A673 (cell line): ENCODE data around the gene RPL32. TPM values are rescaled to one million over a fixed set of nuclear protein-coding genes. Genes with fewer than 3 reads are reported as not detected.

Source experiments
- BruUV-seq: library from RNA; stranded (reverse); fragments of 400-500 nt; replicated peaks from 2 replicates; lab custom pipeline; 2021; lab: Mats Ljungman, UMichigan
- CTCF ChIA-PET: fragments of 300-600 bp; sonication (Branson Sonifier 250); formaldehyde crosslinking; loops from one replicate; lab custom pipeline; 2022; ENCODE audit warnings: antibody characterized with exemption; lab: Charles Lee
- POLR2A ChIA-PET: fragments of 300-600 bp; sonication (Branson Sonifier 250); formaldehyde crosslinking; loops from one replicate; lab custom pipeline; 2022; ENCODE audit warnings: antibody characterized with exemption; ENCODE audit not compliant: low non-redundant PET; lab: Charles Lee
- DNase-seq: peaks from one replicate; pipeline ENCODE4 v3.0.0-alpha.2; 2015; ENCODE audit warnings: low spot score
- H3K27ac ChIP-seq: fragments of 200-600 bp; sonication (generic); 2 replicates; pipeline ENCODE4 v1.5.1; 2016; ENCODE audit warnings: mixed run types, low read depth, mild to moderate bottlenecking, mixed read lengths, antibody characterized with exemption, low read length; ENCODE audit not compliant: poor library complexity, severe bottlenecking
- H3K27me3 ChIP-seq: fragments of 200-600 bp; sonication (generic); replicated peaks from 2 replicates; pipeline ENCODE4 v1.6.1; 2017; ENCODE audit warnings: mixed run types, low read depth, mild to moderate bottlenecking, mixed read lengths, antibody characterized with exemption, low read length; ENCODE audit not compliant: insufficient read depth, poor library complexity
- H3K36me3 ChIP-seq: fragments of 200-600 bp; sonication (generic); 2 replicates; pipeline ENCODE4 v1.6.1; 2016; ENCODE audit warnings: mixed run types, mild to moderate bottlenecking, mixed read lengths, antibody characterized with exemption, low read length; ENCODE audit not compliant: insufficient read depth, poor library complexity, severe bottlenecking
- H3K4me1 ChIP-seq: fragments of 200-600 bp; sonication (generic); 2 replicates; pipeline ENCODE4 v1.6.1; 2017; ENCODE audit warnings: mixed run types, mild to moderate bottlenecking, mixed read lengths, antibody characterized with exemption, low read length; ENCODE audit not compliant: insufficient read depth, poor library complexity, severe bottlenecking
- H3K4me3 ChIP-seq: fragments of 200-600 bp; sonication (generic); 2 replicates; pipeline ENCODE4 v1.5.1; 2016; ENCODE audit warnings: low read depth, mixed run types, mild to moderate bottlenecking, mixed read lengths, low read length; ENCODE audit not compliant: poor library complexity, severe bottlenecking
- H3K9me3 ChIP-seq: fragments of 200-600 bp; sonication (generic); 2 replicates; pipeline ENCODE4 v1.6.1; 2016; ENCODE audit warnings: mixed run types, low read depth, mild to moderate bottlenecking, mixed read lengths, antibody characterized with exemption, low read length; ENCODE audit not compliant: poor library complexity, severe bottlenecking
- EZH2 ChIP-seq: fragments of 200-600 bp; sonication (generic); IDR thresholded peaks from 2 replicates; pipeline ENCODE4 v1.6.1; 2017; ENCODE audit warnings: borderline replicate concordance, low read depth, mild to moderate bottlenecking, mixed read lengths, antibody characterized with exemption, low read length; ENCODE audit not compliant: poor library complexity, severe bottlenecking
- intact Hi-C: fragments of 100-400 bp; cut with micrococcal nuclease; formaldehyde crosslinking; loops from one replicate; pipeline ENCODE4 v1.10.0; 2022; ENCODE audit not compliant: unreplicated experiment
- total RNA-seq: library from RNA; stranded (reverse); gene quantifications from 2 replicates; pipeline ENCODE4 v1.2.3, GENCODE V29; 2021
- TF ChIP-seq, protein P1 (sequence below): fragments of 300-800, 200-600 bp; sonication (generic); conservative IDR thresholded peaks from 2 replicates; pipeline ENCODE4 v1.5.1; 2017; ENCODE audit warnings: low read depth, mild to moderate bottlenecking, antibody characterized with exemption, low read length, moderate library complexity, mixed read lengths

The RPL32 gene
- total RNA-seq, 1 experiment from 2014 or later = 1,684 TPM

DNA sequence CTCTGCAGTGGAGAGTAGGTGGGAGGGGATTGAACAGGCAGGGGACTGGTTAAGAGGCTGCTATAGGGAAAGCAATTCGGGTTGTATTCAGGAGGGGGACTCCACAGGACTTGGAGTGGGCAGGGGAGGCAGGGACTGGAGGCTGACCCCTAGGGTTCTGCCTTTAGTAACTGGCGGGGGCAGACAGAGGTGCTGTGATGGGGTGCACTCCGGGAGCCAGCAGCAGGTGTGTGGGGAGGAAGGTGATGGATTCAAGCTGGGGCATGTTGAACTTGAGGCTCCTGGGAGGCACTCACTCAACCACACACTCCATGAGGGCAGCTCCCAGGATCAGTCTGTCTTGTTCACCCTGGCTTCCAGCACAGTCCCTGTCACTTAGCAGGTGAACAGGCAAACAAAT is 32.4 kb downstream of the RPL32 start:
- Histone ChIP-seq H3K4me1 (peaks cover 6% of the 10 kb centered on the region), H3K27ac (no peak overlapping the region), H3K36me3 (no peaks in the 10 kb centered on the region), H3K9me3 (no peaks in the 10 kb centered on the region), H3K27me3 (no peaks in the 10 kb centered on the region), H3K4me3 (no peak overlapping the region)
- POLR2A ChIA-PET = no interaction called here
- TF ChIP-seq, protein P1, sequence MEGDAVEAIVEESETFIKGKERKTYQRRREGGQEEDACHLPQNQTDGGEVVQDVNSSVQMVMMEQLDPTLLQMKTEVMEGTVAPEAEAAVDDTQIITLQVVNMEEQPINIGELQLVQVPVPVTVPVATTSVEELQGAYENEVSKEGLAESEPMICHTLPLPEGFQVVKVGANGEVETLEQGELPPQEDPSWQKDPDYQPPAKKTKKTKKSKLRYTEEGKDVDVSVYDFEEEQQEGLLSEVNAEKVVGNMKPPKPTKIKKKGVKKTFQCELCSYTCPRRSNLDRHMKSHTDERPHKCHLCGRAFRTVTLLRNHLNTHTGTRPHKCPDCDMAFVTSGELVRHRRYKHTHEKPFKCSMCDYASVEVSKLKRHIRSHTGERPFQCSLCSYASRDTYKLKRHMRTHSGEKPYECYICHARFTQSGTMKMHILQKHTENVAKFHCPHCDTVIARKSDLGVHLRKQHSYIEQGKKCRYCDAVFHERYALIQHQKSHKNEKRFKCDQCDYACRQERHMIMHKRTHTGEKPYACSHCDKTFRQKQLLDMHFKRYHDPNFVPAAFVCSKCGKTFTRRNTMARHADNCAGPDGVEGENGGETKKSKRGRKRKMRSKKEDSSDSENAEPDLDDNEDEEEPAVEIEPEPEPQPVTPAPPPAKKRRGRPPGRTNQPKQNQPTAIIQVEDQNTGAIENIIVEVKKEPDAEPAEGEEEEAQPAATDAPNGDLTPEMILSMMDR = no peak
- TF ChIP-seq EZH2 = no peak
- no peak for DNase-seq
- no TSS peak for BruUV-seq
- CTCF ChIA-PET = no interaction called here
- intact Hi-C loops = no loop called here

DNA sequence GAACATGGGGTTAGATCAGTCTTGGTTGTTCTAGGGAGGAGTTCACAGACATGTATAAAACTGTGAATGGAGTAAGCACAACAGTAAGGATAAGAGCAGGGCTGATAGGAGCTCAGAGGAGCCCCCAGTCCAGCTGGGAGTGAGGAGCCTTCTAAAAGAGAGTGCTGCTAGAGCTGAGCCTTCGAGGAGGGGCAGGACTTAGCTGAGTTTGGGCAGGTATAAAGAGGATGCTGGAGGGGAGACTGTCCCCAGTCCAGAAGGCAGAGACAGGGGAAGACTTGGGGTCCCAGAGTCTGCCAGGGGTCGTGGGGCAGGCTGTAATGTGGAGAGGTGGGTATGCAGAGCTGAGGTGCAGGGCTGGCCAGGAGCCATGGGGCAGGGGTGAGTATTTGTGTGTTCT is 32.8 kb downstream of the RPL32 start:
- POLR2A ChIA-PET = no interaction called here
- H3K36me3 ChIP-seq = no peaks in the 10 kb centered on the region

DNA sequence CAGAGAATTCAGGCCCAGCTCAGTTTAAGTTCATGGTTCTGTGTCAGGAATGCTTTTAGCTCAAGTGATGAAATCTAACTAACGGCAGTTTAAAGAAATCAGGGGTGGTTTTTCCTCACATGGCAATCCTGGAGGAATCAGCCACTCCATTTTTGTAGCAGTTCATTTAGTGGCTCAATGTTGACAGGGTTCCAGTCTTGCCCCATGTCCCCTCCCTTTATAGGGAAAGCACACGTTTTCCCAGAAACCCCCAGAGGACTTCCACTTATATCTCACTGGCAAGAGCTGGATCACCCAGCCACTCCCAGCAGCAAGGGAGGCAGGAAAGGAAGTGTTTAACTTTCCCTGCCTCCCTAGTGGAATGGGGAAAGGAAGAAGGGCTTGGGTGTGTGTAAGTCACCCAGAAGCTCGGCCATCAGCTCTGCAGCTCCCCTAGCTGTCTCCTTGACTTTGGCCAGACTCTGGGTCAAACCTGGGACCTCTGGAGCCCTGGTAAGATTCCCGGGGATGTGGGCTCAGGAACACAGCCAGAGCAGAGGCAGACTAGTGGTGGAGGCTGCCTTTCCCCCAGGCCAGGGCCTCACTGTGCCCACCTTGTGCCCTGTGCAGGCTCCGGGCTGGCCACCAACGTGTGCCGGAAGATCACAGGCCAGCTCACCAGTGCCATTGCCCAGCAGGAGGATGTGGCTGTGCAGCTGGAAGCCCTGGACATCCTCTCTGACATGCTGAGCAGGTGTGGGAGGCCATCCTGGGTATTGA is 33.6 kb downstream of the RPL32 start:
- no peaks in the 10 kb centered on the region for H3K27me3 ChIP-seq
- no peaks in the 10 kb centered on the region for H3K9me3 ChIP-seq
- H3K4me1 ChIP-seq = peaks cover 6% of the 10 kb centered on the region
- no peak for TF ChIP-seq EZH2
- TF ChIP-seq, protein P1 = no peak
- intact Hi-C loops = no loop called here
- H3K36me3 ChIP-seq = no peaks in the 10 kb centered on the region
- H3K27ac ChIP-seq = no peak overlapping the region
- DNase-seq = no peak
- ChIA-PET POLR2A (no interaction called here), CTCF (no interaction called here)
- no TSS peak for BruUV-seq
- H3K4me3 ChIP-seq = no peak overlapping the region

More for the DNA sequence above, 32.8 kb downstream of the RPL32 start:
- no peak overlapping the region for H3K27ac ChIP-seq
- H3K4me3 ChIP-seq = no peak overlapping the region
- CTCF ChIA-PET = no interaction called here
- DNase-seq = no peak
- peaks cover 6% of the 10 kb centered on the region for H3K4me1 ChIP-seq
- BruUV-seq = no TSS peak
- intact Hi-C loops = no loop called here
- no peaks in the 10 kb centered on the region for H3K27me3 ChIP-seq
- TF ChIP-seq EZH2 = no peak
- TF ChIP-seq, protein P1 = no peak
- no peaks in the 10 kb centered on the region for H3K9me3 ChIP-seq
